A549 treated with RU486 at 1 μM for 4 hours (cell line): ENCODE measurements around the gene OR14C36. TPM values are rescaled to one million over a fixed set of nuclear protein-coding genes. Genes with fewer than 3 reads are reported as not detected.

Experiments used
- total RNA-seq: library from RNA; stranded (reverse); fragments of 200-300 nt; extraction: Qiagen RNA extraction; gene quantifications from 5 replicates; pipeline ENCODE4 v1.2.3, GENCODE V29; 2022; ENCODE audit warnings: low read depth

Gene OR14C36, protein sequence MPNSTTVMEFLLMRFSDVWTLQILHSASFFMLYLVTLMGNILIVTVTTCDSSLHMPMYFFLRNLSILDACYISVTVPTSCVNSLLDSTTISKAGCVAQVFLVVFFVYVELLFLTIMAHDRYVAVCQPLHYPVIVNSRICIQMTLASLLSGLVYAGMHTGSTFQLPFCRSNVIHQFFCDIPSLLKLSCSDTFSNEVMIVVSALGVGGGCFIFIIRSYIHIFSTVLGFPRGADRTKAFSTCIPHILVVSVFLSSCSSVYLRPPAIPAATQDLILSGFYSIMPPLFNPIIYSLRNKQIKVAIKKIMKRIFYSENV
- not detected in 5 replicates for total RNA-seq

GRCh38 chr1:248348475-248348874 is at the start of gene OR14C36:
Gene OR14C36 (plus strand): TSS chr1:248348775. CDS start chr1:248348775, 0 bp downstream.

GRCh38 chr1:248303324-248303723 is 45.3 kb upstream of the OR14C36 start, which contains the start of gene OR2T12:
Gene OR2T12 (minus strand): TSS chr1:248303424. CDS start chr1:248295578, 7,846 bp downstream.

GRCh38 chr1:248324468-248324867 is 24.1 kb upstream of the OR14C36 start, which contains the start of gene OR2M7:
Gene OR2M7 (minus strand): TSS chr1:248324568. CDS start chr1:248324568, 0 bp downstream.

DNA sequence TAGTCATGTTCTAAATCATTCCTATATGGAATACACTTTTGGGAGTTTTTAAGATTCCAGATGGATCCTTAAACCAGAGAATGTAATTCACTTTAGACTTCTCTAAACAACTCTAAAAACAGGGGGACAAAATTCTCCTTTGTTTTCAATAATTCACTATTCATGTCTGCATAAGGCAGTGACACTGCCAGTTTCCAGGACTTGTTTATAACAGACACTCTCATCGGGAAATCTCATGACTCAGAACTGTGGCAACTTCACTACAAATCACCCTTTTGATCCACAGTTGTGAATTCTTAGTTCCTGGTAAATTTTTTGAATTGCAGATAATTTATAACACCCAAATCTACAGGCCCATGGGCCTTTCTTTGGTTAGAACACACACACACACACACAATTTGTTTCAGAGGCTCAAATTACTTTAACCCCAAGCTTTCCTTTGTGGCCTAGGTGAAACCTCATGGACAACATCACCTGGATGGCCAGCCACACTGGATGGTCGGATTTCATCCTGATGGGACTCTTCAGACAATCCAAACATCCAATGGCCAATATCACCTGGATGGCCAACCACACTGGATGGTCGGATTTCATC is 12.6 kb downstream of the OR14C36 start, which contains the start of gene OR2T4:
OR2T4 (plus strand) TSS at position 545 of the 595 bp plus-strand sequence; CDS start at position 545, 0 bp downstream.

GRCh38 chr1:248375446-248375845 is 26.9 kb downstream of the OR14C36 start, which contains the start of gene OR2T6:
Gene OR2T6 (plus strand): TSS chr1:248375746. CDS start chr1:248387609, 11,863 bp downstream.

Other genes with a start within 250 kb of the OR14C36 start
- not detected in 5 replicates for gene OR2M5, start 203.6 kb upstream of the OR14C36 start, total RNA-seq
- gene OR2M2, start 174.0 kb upstream of the OR14C36 start, total RNA-seq: not detected in 5 replicates
- gene OR2M3, start 151.5 kb upstream of the OR14C36 start, total RNA-seq: not detected in 5 replicates
- not detected in 5 replicates for gene OR2M4, start 117.4 kb upstream of the OR14C36 start, total RNA-seq
- not detected in 5 replicates for gene OR2T33, start 70.8 kb upstream of the OR14C36 start, total RNA-seq
- not detected in 5 replicates for gene OR2T12, start 45.4 kb upstream of the OR14C36 start, total RNA-seq
- not detected in 5 replicates for gene OR2M7, start 24.2 kb upstream of the OR14C36 start, total RNA-seq
- gene OR2T4, start 12.9 kb downstream of the OR14C36 start, total RNA-seq: not detected in 5 replicates
- not detected in 5 replicates for gene OR2T6, start 27.0 kb downstream of the OR14C36 start, total RNA-seq
- not detected in 5 replicates for gene OR2T1, start 54.3 kb downstream of the OR14C36 start, total RNA-seq
- gene OR2T2, start 96.9 kb downstream of the OR14C36 start, total RNA-seq: not detected in 5 replicates
- not detected in 5 replicates for gene OR2T3, start 124.6 kb downstream of the OR14C36 start, total RNA-seq
- gene OR2T5, start 139.8 kb downstream of the OR14C36 start, total RNA-seq: not detected in 5 replicates
- gene OR2G6, start 159.3 kb downstream of the OR14C36 start, total RNA-seq: not detected in 5 replicates
- gene OR2T29, start 214.0 kb downstream of the OR14C36 start, total RNA-seq: not detected in 5 replicates
- not detected in 5 replicates for gene OR2T34, start 226.0 kb downstream of the OR14C36 start, total RNA-seq
- gene OR2T10, start 248.9 kb downstream of the OR14C36 start, total RNA-seq: not detected in 5 replicates